ENCODE results near the gene KRTAP1-3. TPM values are rescaled to one million over a fixed set of nuclear protein-coding genes. Genes with fewer than 3 reads are reported as not detected.
"Not testable (repeated sequence)": the region's sequence is repeated elsewhere in the genome, so short reads cannot be mapped to it uniquely, and the experiment has no call there.

The KRTAP1-3 gene
- total and polyA plus RNA-seq, 11 donors, result not detected

GRCh38 chr17:41049110-41049509, 14.4 kb upstream of the KRTAP1-3 start:
- Histone ChIP-seq H3K36me3 (no peaks in the 10 kb centered on the region), H3K27ac (no peak overlapping the region), H3K9me3 (peaks cover 0 to 9% (median 0%) of the 10 kb centered on the region in 12 donors), H3K27me3 (peaks cover 0 to 49% (median 22%) of the 10 kb centered on the region in 9 donors), H3K4me3 (no peak overlapping the region), H3K4me1 (no peaks in the 10 kb centered on the region)
- DNase-seq (no peak), ATAC-seq (no peak)
- intact Hi-C loops (cut with DNase I), result no loop called here
- TF ChIP-seq POLR2A (IDR thresholded peaks at IDR 0.05) (no peak), CTCF (IDR thresholded peaks at IDR 0.05) (no peak)
- 49 to 64% (median 61%) methylated on average over 2 of the region's 2 CpGs for WGBS, 4 donors

GRCh38 chr17:41048441-41048840, 13.8 kb upstream of the KRTAP1-3 start:
- intact Hi-C loops (cut with DNase I), result no loop called here
- Histone ChIP-seq H3K36me3 (no peaks in the 10 kb centered on the region), H3K27ac (no peak overlapping the region), H3K4me1 (no peaks in the 10 kb centered on the region), H3K27me3 (peaks cover 0 to 49% (median 22%) of the 10 kb centered on the region in 9 donors), H3K9me3 (peaks cover 0 to 6% (median 0%) of the 10 kb centered on the region in 12 donors), H3K4me3 (no peak overlapping the region)
- TF ChIP-seq POLR2A (IDR thresholded peaks at IDR 0.05) (no peak), CTCF (IDR thresholded peaks at IDR 0.05) (no peak)
- DNase-seq (no peak), ATAC-seq (no peak)
- 72 to 77% (median 73%) methylated on average over 7 of the region's 7 CpGs for WGBS, 4 donors

- H3K27me3 ChIP-seq, result peaks cover 0 to 49% (median 22%) of the 10 kb centered on the region in 9 donors
- H3K4me3 ChIP-seq; H3K4me1 ChIP-seq; H3K9me3 ChIP-seq; H3K36me3 ChIP-seq; intact Hi-C loops (cut with DNase I); H3K27ac ChIP-seq; DNase-seq: not testable (repeated sequence)
- peak in 1 of 4 donors; percentile 24 for ATAC-seq
- WGBS, 4 donors, result 33 to 67% (median 45%) methylated on average over 8 to 10 of the region's 33 CpGs
Observed at GRCh38 chr17:41046735-41047465, 12.2 kb upstream of the KRTAP1-3 start, which contains the start of gene KRTAP2-1. Gene KRTAP2-1, minus strand, starts transcription at chr17:41047316. Its CDS starts 49 bp downstream, at chr17:41047267.

- 92 to 99% (median 98%) methylated on average over 1 of the region's 1 CpG for whole genome bisulfite sequencing, 4 donors
- Histone ChIP-seq H3K9me3 (peaks cover 0 to 6% (median 0%) of the 10 kb centered on the region in 12 donors), H3K27me3 (peaks cover 0 to 21% (median 8%) of the 10 kb centered on the region in 9 donors), H3K4me1 (no peaks in the 10 kb centered on the region), H3K4me3 (no peak overlapping the region), H3K36me3 (no peaks in the 10 kb centered on the region), H3K27ac (no peak overlapping the region)
- ATAC-seq, result no peak
- intact Hi-C loops (cut with DNase I), result no loop called here
- TF ChIP-seq CTCF (IDR thresholded peaks at IDR 0.05), result no peak
- TF ChIP-seq POLR2A (IDR thresholded peaks at IDR 0.05), result no peak
- DNase-seq, result no peak
Observed at GRCh38 chr17:41042953-41043352, 8.3 kb upstream of the KRTAP1-3 start.

- intact Hi-C loops (cut with DNase I); H3K4me3 ChIP-seq; H3K4me1 ChIP-seq; H3K27ac ChIP-seq; H3K9me3 ChIP-seq; ATAC-seq; H3K36me3 ChIP-seq: not testable (repeated sequence)
- 61 to 79% (median 71%) methylated on average over 10 to 14 of the region's 14 CpGs for WGBS, 4 donors
- DNase-seq, result peak in 1 of 5 donors; percentile 39
- peaks cover 0 to 11% (median 3%) of the 10 kb centered on the region in 9 donors for H3K27me3 ChIP-seq
Observed at GRCh38 chr17:41040783-41041571, 6.3 kb upstream of the KRTAP1-3 start, which contains the start of gene KRTAP1-1. Gene KRTAP1-1, minus strand, starts transcription at chr17:41041450. Its CDS starts 53 bp downstream, at chr17:41041397.

Data from heart left ventricle (tissue), 16 donors.